Colonic mucosa (tissue), 4 donors: Measurements from ENCODE around the gene GOLGA6A. TPM values are rescaled to one million over a fixed set of nuclear protein-coding genes. Genes with fewer than 3 reads are reported as not detected.
"Not testable (repeated sequence)": the region's sequence is repeated elsewhere in the genome, so short reads cannot be mapped to it uniquely, and the experiment has no call there.

ENCODE experiments used
- DNase-seq: peaks from one replicate; pipeline ENCODE4 v3.0.0-alpha.2; 2020
- H3K27ac ChIP-seq: fragments of 200-600 bp; one replicate; pipeline ENCODE4 v1.8.0; 2021
- H3K27me3 ChIP-seq: fragments of 200-600 bp; one replicate; pipeline ENCODE4 v1.8.0; 2021
- H3K36me3 ChIP-seq: fragments of 200-600 bp; one replicate; pipeline ENCODE4 v1.8.0; 2021
- H3K4me1 ChIP-seq: fragments of 200-600 bp; one replicate; pipeline ENCODE4 v1.8.0; 2021; ENCODE audit warnings: mild to moderate bottlenecking
- H3K4me3 ChIP-seq: fragments of 200-600 bp; one replicate; pipeline ENCODE4 v1.8.0; 2021
- H3K9ac ChIP-seq, 2 donors: one replicate each; pipeline ENCODE4 v1.7.0; 2013; ENCODE audit warnings: control low read depth in 2 of 2, low read depth in 2 of 2, low read length in 2 of 2
- H3K9me3 ChIP-seq: fragments of 200-600 bp; one replicate; pipeline ENCODE4 v1.8.0; 2021
- CTCF ChIP-seq: fragments of 200-600 bp; IDR thresholded peaks from one replicate; pipeline ENCODE4 v1.8.0; 2022; ENCODE audit warnings: antibody characterized with exemption, mild to moderate bottlenecking
- intact Hi-C: fragments of 100-400 bp; cut with DNase I; formaldehyde crosslinking; loops from one replicate; pipeline ENCODE4 v1.14.1; 2022
- total RNA-seq, 2 donors: library from RNA; stranded (reverse); fragmentation: NEBNext Ultra II Directional in 1 of 2; extraction: Animal tissue kit (Norgen Biotek cat#: 25700) in 1 of 2; gene quantifications; one replicate each; pipeline ENCODE4 v1.2.1, GENCODE V29; 2021
- donor health status: healthy.
- donor health status: DM: no; HTN: no; CAD: no.
- donor health status: DM: no; HTN: no; CAD: no.

The GOLGA6A gene, protein sequence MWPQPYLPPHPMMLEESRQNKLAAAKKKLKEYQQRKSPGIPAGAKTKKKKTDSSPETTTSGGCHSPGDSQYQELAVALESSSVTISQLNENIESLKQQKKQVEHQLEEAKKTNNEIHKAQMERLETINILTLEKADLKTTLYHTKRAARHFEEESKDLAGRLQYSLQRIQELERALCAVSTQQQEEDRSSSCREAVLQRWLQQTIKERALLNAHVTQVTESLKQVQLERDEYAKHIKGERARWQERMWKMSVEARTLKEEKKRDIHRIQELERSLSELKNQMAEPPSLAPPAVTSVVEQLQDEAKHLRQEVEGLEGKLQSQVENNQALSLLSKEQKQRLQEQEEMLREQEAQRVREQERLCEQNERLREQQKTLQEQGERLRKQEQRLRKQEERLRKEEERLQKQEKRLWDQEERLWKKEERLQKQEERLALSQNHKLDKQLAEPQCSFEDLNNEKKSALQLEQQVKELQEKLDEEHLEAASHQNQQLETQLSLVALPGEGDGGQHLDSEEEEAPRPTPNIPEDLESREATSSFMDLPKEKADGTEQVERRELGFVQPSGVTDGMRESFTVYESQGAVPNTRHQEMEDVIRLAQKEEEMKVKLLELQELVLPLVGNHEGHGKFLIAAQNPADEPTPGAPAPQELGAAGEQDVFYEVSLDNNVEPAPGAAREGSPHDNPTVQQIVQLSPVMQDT
- not detected for total RNA-seq

- intact Hi-C loops, H3K9me3 ChIP-seq, H3K27me3 ChIP-seq, H3K4me1 ChIP-seq, H3K4me3 ChIP-seq, H3K27ac ChIP-seq, H3K36me3 ChIP-seq, DNase-seq, H3K9ac ChIP-seq: not testable (repeated sequence)
These were observed at the start of gene GOLGA6A for GRCh38 chr15:74082450-74082849. Gene GOLGA6A (minus strand): TSS chr15:74082550. CDS start chr15:74082509, 41 bp downstream.

DNA sequence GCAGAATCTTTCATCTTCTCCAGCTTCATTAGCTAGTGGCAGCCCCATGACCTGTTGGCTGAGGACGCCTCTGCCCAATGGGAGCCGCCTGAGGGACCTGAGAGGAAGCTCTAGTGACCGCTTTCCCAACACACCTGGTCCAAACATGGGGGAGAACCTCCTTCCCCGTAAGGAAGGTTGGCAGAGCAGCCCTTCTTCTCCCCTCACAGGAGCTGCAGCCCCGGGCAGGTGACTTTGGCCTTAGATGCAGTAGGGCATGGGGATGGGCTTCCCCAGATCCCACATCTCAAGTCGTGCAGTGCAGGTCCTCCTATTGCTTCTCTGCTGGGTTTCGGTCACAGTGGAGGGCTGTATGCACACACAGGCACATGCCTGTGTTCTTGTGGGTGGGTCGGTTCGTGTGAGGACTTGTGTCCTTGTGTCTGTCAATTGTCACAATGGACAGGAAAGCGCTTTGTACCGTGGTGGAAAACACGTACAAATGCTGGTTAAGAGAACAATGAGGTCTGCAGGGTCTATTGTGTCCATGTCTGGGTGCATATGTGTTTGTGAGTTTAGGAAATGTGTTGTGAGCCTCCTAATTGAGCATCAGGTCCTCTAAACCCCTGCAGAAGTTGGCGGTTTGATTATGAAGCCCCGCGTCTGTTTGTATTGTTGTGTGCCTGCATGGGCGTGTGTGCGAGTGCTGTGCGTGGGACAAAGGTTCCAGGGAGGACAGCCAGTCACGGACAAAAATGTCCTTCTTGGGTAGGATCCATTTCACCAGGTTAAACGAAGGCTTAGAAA is 49.5 kb upstream of the GOLGA6A start:
- intact Hi-C loops: no loop called here
- no peaks in the 10 kb centered on the region for H3K36me3 ChIP-seq
- no peak overlapping the region for H3K4me3 ChIP-seq
- DNase-seq: no peak
- no peaks in the 10 kb centered on the region for H3K4me1 ChIP-seq
- no peak overlapping the region for H3K27ac ChIP-seq
- peaks cover 89% of the 10 kb centered on the region for H3K27me3 ChIP-seq
- no peak for TF ChIP-seq CTCF
- no peaks in the 10 kb centered on the region for H3K9me3 ChIP-seq
- no peak overlapping the region for H3K9ac ChIP-seq

- Histone ChIP-seq H3K9me3 (no peaks in the 10 kb centered on the region), H3K27me3 (peaks cover 85% of the 10 kb centered on the region), H3K4me1 (no peaks in the 10 kb centered on the region), H3K9ac (no peak overlapping the region), H3K36me3 (no peaks in the 10 kb centered on the region), H3K27ac (no peak overlapping the region), H3K4me3 (no peak overlapping the region)
- TF ChIP-seq CTCF: no peak
- intact Hi-C loops: no loop called here
- DNase-seq: no peak
These were observed 48.7 kb upstream of the GOLGA6A start for GRCh38 chr15:74130849-74131627.

DNA sequence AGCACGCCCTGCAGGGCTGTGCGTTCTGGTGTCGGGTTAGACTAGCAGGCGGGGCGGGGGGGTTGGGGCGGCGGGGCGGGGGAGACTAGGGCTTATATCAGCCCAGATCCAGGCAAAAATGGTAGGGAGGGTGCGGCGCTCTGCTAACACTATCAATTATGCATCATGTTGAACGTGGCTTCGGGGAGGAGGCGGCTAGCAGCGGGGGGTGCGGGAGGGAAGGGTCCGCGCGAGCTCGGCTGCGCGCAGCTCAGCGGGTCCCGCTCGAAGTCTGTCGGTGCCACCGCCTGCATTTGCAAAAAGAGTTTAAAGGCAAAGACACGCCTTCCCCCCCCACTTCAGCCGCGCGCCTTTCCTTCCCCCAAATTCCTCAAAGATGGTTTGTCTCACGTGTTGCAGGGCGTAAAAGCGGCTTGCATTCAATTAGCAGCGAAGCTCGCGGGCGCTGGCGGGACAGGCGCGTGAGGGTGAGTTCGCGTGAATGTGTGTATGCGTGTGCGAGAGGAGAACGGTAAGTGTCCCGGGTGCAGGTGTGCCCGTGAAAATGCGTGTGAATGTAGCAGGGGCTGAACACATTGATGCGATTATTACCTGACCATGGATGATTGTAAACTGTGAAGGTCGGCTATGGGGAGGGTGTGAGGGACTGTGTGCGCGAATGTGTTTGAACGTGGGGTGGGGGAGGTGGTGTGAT is 48.0 kb upstream of the GOLGA6A start, which contains the start of gene ISLR2:
TSS of gene ISLR2 (plus strand) at position 432 of the 694 bp plus-strand sequence. CDS start 2,169 bp downstream, outside the sequence.
- peaks cover 78% of the 10 kb centered on the region for H3K27me3 ChIP-seq
- H3K4me1 ChIP-seq: no peaks in the 10 kb centered on the region
- DNase-seq: no peak
- no peak for TF ChIP-seq CTCF
- H3K4me3 ChIP-seq: no peak within 1 kb of the TSS
- H3K9ac ChIP-seq: no peak within 1 kb of the TSS
- no peaks in the 10 kb centered on the region for H3K9me3 ChIP-seq
- H3K27ac ChIP-seq: no peak within 1 kb of the TSS
- intact Hi-C loops: no loop called here
- no peaks in the 10 kb centered on the region for H3K36me3 ChIP-seq

GRCh38 chr15:74129586-74130154 is 47.3 kb upstream of the GOLGA6A start:
- H3K9ac ChIP-seq: no peak overlapping the region
- TF ChIP-seq CTCF: no peak
- no peak overlapping the region for H3K27ac ChIP-seq
- DNase-seq: no peak
- H3K4me3 ChIP-seq: no peak overlapping the region
- no peaks in the 10 kb centered on the region for H3K4me1 ChIP-seq
- intact Hi-C loops: loop anchor here (5.0 kb wide), 1 partner anchor 193 kb away; no protein-coding TSS in a partner anchor
- H3K27me3 ChIP-seq: peaks cover 71% of the 10 kb centered on the region
- H3K36me3 ChIP-seq: no peaks in the 10 kb centered on the region
- no peaks in the 10 kb centered on the region for H3K9me3 ChIP-seq
